ENCODE results near the gene COQ10B.
A peak's percentile ranks its signal among the peaks of the same experiment; 100 is the strongest.

The COQ10B gene

DNA sequence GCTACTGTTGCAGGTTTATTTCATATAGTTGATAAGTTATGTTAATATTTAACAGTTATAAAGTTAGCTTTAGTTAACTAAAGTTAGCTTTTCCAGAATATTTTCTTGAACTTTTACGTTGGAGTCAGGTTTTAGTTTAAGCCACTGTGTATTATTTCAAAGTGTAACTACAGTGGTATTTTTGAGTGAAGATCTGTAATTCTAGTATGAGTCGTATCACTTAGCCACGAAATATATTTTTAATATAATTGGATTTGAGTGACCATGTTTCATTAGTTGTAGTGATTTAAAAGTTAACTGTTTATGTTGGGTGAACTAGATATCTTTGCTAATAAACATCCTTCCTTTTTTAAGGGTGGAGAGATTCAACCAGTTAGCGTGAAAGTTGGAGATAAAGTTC lies 49.3 kb downstream of the COQ10B start:
- DNase-seq = no peak

DNA sequence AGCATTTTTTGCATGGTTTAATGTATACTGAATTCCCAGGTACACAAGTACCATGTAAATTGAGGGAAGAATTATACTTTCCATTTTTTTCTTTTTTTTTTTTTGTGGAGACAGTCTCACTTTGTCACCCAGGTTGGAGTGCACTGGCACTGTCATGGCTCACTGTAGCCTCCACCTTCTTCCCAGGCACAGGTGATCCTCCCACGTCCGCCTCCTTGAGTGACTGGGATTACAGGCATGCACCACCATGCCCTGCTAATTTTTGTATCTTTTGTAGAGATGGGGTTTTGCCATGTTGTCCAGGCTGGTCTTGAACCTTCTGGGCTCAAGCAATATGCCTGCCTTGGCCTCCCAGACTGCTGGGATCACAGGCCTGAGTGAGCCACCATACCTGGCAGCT lies 50.6 kb downstream of the COQ10B start:
- DNase-seq = no peak

DNA sequence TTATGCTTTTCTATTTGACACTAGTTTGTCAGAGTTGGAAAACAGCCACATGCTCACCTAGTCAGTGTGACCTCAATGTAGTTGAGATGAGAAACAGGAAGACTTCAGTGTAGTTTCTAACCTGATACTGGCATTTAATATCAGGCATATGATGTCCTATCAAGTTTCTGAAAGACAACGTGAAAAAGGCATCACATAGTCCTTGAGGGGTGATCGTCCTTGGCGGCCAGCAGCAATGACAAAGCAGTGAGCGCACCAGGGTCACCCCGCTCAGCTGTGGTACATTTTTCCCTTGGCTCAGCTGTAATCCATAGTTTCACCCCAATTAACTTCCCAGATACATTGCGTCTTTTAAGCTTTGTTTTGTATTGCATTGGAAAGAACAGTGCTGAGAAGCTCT lies 51.2 kb downstream of the COQ10B start:
- no peak for DNase-seq

DNA sequence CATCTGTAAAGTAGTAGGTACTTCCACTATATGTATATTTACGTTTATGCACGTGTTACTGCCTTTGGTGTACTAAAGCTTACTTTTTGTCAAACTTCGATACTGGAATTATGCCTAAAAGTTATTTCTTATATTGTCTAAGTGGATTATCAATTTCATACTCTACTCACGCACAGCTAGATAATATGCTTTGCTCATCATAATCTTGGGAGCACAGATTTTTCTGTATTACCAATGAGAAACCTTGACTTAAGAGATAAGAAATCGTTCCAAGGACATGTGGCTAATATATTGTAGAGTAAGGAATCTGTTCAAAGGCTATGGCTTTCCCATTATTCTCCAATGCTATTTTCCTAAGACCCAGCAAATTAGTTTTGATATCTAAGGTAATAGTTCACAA lies 53.3 kb downstream of the COQ10B start:
- DNase-seq = no peak

DNA sequence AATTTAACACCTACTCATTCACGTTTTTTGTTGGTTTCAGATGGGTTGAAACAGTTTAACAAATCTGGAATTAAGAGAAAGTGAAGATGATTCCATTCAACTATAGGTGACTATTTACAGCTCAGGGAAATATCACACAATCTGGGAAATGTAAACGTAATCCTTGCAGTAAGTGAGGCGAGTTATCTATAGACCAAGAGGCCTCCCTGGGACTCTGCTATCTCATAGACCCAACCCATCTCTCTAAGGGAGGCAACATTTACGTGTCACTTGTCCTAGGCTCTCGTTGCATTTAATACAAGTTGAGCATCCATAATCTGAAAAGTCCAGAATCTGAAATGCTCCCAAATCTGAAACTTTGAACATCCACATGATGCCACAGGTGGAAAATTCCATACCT lies 60.6 kb downstream of the COQ10B start:
- no peak for DNase-seq

DNA sequence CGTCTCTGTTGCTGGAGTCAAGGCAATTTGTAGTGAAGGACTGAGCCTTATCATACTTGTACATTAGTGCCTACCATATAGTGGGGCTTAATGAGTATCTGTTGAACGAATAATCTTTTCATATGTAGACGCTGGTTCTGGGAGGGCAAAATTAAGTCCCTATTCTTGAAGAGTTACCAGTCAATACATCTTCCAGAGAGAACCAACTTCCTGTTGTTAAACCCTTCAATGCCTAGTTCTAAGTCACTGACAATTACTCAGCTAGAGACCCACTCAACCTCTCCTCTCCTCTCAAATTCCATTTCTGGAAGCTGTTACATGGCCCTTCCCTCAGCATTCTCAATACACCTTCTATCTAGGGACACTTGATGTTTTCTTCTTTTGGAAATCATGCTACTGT lies 61.4 kb downstream of the COQ10B start:
- DNase-seq = no peak

DNA sequence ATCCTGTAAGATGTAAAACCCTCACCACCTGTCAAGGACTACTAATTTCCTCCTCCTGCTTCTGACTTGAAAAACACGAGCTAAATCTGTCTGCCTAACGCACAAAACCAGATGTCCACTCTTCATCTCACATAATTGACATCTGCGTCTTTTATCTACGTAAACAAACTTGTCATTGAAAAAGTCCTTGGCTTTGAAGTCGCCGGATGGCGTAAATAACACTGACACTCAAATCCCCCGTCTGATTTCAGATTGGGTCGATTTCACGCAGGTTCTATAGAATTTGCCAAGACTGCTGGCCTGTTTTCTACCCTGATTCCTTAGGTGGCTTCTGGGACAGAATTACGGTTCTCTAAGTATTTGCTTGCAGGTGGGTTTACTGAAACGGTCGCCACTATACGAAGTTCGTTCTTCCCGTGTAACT lies 62.0 kb downstream of the COQ10B start:
- DNase-seq = no peak

DNA sequence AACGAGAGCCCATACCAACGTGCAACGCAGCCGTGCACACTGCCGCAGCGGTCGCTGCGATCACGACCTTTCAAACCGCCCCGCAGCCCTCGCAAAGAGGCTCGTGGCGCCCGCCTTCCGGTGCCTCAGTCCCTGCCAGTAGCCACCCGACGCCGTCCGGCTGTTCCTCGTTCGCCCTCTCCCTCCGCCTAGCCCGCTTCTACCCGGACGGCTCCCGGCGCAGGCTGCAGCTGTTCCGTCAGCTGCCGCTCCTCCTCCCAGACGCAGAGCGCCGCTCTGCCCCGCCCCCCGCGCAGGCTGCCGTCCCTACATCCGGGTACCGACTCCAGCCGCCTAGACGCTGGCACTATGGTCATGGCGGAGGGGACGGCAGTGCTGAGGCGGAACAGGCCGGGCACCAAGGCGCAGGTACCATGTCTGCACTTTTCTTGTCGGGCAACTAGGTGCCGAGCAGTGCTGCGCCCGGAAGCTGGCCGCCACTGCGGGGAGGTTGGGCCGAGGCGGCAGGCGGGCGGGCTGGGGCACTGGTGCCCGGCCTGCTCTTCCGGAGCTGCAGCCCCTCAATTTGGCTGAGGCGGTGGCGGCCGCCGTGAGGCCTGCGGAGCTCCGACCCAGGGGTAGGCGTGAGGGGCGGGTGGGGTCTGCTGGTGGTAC lies 62.5 kb downstream of the COQ10B start, which contains the start of gene MOB4:
MOB4 (plus strand) TSS at position 328 of the 654 bp plus-strand sequence; CDS start at position 349, 21 bp downstream.
- peak; percentile 95 for DNase-seq

DNA sequence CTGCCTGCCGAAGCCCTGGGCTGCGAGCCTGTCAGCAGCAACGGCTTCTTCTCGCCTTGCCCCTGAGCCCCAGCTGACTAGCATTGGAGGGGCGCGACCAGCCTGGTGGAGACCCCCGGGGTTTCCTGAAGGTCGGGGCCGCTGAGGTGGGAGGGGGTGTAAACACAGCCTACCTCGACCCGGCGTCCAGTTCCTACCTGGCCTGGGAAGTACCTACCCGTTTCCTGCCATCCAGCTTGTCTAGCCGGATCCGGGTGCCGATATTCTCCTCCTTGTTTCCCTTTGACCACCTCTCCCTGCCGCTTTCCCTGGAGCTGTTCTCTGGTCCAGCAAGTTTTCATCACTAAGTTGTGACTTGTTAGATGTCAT lies 63.0 kb downstream of the COQ10B start:
- DNase-seq = no peak

DNA sequence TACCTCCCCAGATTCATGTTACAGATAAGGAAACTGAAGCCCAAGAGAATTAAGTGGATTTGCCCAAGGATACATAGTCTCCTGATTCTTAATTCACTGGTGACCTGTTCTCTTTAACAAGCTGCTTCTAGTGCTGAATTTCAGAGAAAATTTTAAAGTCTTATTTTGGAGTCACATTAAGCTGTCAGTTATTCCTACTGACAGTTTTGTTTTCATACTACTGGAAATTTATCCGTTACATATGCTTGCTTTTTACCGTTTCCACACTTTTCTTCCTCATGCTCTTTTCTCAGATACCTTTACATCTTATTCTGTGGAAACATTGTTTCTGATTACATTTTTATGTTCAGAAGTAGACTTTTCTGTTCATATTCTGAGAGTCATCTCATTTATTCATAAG lies 63.8 kb downstream of the COQ10B start:
- DNase-seq = no peak
